GM18520 (cell line): ENCODE measurements around the gene XYLT1.

Experiments used
- ATAC-seq: cut with Tn5 transposase; IDR thresholded peaks from one replicate; pipeline ENCODE4 v1.9.1; 2021; ENCODE audit not compliant: unreplicated experiment

Gene XYLT1

GRCh38 chr16:17359788-17360390, 110.9 kb downstream of the XYLT1 start:
- ATAC-seq, result no peak

- ATAC-seq, result no peak
These were observed 111.9 kb downstream of the XYLT1 start for GRCh38 chr16:17358846-17359245.

- ATAC-seq, result no peak
These were observed 112.4 kb downstream of the XYLT1 start for GRCh38 chr16:17358355-17358754.

- ATAC-seq, result no peak
These were observed 113.3 kb downstream of the XYLT1 start for GRCh38 chr16:17357307-17358062.

GRCh38 chr16:17356243-17356933, 114.4 kb downstream of the XYLT1 start:
- no peak for ATAC-seq

- no peak for ATAC-seq
These were observed 116.1 kb downstream of the XYLT1 start for GRCh38 chr16:17354685-17355084.

- ATAC-seq, result no peak
These were observed 116.6 kb downstream of the XYLT1 start for GRCh38 chr16:17354141-17354601.

- ATAC-seq, result no peak
These were observed 117.2 kb downstream of the XYLT1 start for GRCh38 chr16:17353561-17353960.

- no peak for ATAC-seq
These were observed 119.2 kb downstream of the XYLT1 start for GRCh38 chr16:17351441-17352035.

- no peak for ATAC-seq
These were observed 120.6 kb downstream of the XYLT1 start for GRCh38 chr16:17350207-17350606.

- ATAC-seq, result no peak
These were observed 121.9 kb downstream of the XYLT1 start for GRCh38 chr16:17348826-17349225.

GRCh38 chr16:17348042-17348783, 122.5 kb downstream of the XYLT1 start:
- no peak for ATAC-seq

GRCh38 chr16:17347624-17348023, 123.1 kb downstream of the XYLT1 start:
- ATAC-seq, result no peak

GRCh38 chr16:17346621-17347569, 123.9 kb downstream of the XYLT1 start:
- ATAC-seq, result no peak

- no peak for ATAC-seq
These were observed 125.7 kb downstream of the XYLT1 start for GRCh38 chr16:17345043-17345442.

- no peak for ATAC-seq
These were observed 127.0 kb downstream of the XYLT1 start for GRCh38 chr16:17343728-17344127.

- ATAC-seq, result no peak
These were observed 127.7 kb downstream of the XYLT1 start for GRCh38 chr16:17343028-17343427.

- ATAC-seq, result no peak
These were observed 128.7 kb downstream of the XYLT1 start for GRCh38 chr16:17342031-17342430.

- ATAC-seq, result no peak
These were observed 130.0 kb downstream of the XYLT1 start for GRCh38 chr16:17340804-17341203.
